Measurements from ENCODE around the gene CSNK2A3. TPM values are rescaled to one million over a fixed set of nuclear protein-coding genes. Genes with fewer than 3 reads are reported as not detected.

CSNK2A3 gene
- total RNA-seq, 1 donor from 2014 or later: 3.5 TPM

- Mint-ChIP-seq H3K27ac (ENCODE audit: unreplicated experiment) (no peak overlapping the region), H3K4me1 (ENCODE audit: low read depth) (peaks cover 8% of the 10 kb centered on the region), H3K36me3 (ENCODE audit: low read depth) (peaks cover 23% of the 10 kb centered on the region), H3K27me3 (ENCODE audit: low read depth) (peaks cover 3% of the 10 kb centered on the region), H3K9me3 (ENCODE audit: low read depth) (no peaks in the 10 kb centered on the region), H3K4me3 (ENCODE audit: unreplicated experiment) (no peak overlapping the region)
- no peak for DNase-seq (ENCODE audit: low spot score)
- TF ChIP-seq CTCF (IDR thresholded peaks at IDR 0.05): no peak
These were observed 26.6 kb upstream of the CSNK2A3 start for GRCh38 chr11:11379661-11380060.

- Mint-ChIP-seq H3K4me1 (ENCODE audit: low read depth) (peaks cover 5% of the 10 kb centered on the region), H3K27ac (ENCODE audit: unreplicated experiment) (no peak overlapping the region), H3K27me3 (ENCODE audit: low read depth) (peaks cover 3% of the 10 kb centered on the region), H3K9me3 (ENCODE audit: low read depth) (no peaks in the 10 kb centered on the region), H3K4me3 (ENCODE audit: unreplicated experiment) (no peak overlapping the region), H3K36me3 (ENCODE audit: low read depth) (peaks cover 27% of the 10 kb centered on the region)
- DNase-seq (ENCODE audit: low spot score): no peak
- TF ChIP-seq CTCF (IDR thresholded peaks at IDR 0.05): no peak
These were observed 25.3 kb upstream of the CSNK2A3 start for GRCh38 chr11:11378184-11378940.

- H3K36me3 Mint-ChIP-seq (ENCODE audit: low read depth): peaks cover 52% of the 10 kb centered on the region
- peaks cover 3% of the 10 kb centered on the region for H3K4me1 Mint-ChIP-seq (ENCODE audit: low read depth)
- no peak for TF ChIP-seq CTCF (IDR thresholded peaks at IDR 0.05)
- peaks cover 5% of the 10 kb centered on the region for H3K27me3 Mint-ChIP-seq (ENCODE audit: low read depth)
- H3K27ac Mint-ChIP-seq (ENCODE audit: unreplicated experiment): no peak overlapping the region
- DNase-seq (ENCODE audit: low spot score): no peak
- H3K9me3 Mint-ChIP-seq (ENCODE audit: low read depth): no peaks in the 10 kb centered on the region
- no peak overlapping the region for H3K4me3 Mint-ChIP-seq (ENCODE audit: unreplicated experiment)
These were observed 21.5 kb upstream of the CSNK2A3 start for GRCh38 chr11:11374358-11375148.

- no peak overlapping the region for H3K27ac Mint-ChIP-seq (ENCODE audit: unreplicated experiment)
- TF ChIP-seq CTCF (IDR thresholded peaks at IDR 0.05): no peak
- no peak for DNase-seq (ENCODE audit: low spot score)
- H3K9me3 Mint-ChIP-seq (ENCODE audit: low read depth): no peaks in the 10 kb centered on the region
- peaks cover 57% of the 10 kb centered on the region for H3K36me3 Mint-ChIP-seq (ENCODE audit: low read depth)
- H3K4me3 Mint-ChIP-seq (ENCODE audit: unreplicated experiment): no peak overlapping the region
- peaks cover 3% of the 10 kb centered on the region for H3K4me1 Mint-ChIP-seq (ENCODE audit: low read depth)
- peaks cover 4% of the 10 kb centered on the region for H3K27me3 Mint-ChIP-seq (ENCODE audit: low read depth)
These were observed 20.9 kb upstream of the CSNK2A3 start for GRCh38 chr11:11373934-11374333.

GRCh38 chr11:11372461-11372860 lies 19.4 kb upstream of the CSNK2A3 start:
- DNase-seq (ENCODE audit: low spot score): no peak
- Mint-ChIP-seq H3K4me1 (ENCODE audit: low read depth) (peaks cover 3% of the 10 kb centered on the region), H3K36me3 (ENCODE audit: low read depth) (peaks cover 59% of the 10 kb centered on the region), H3K27ac (ENCODE audit: unreplicated experiment) (no peak overlapping the region), H3K4me3 (ENCODE audit: unreplicated experiment) (no peak overlapping the region), H3K9me3 (ENCODE audit: low read depth) (peaks cover 12% of the 10 kb centered on the region), H3K27me3 (ENCODE audit: low read depth) (peaks cover 2% of the 10 kb centered on the region)
- no peak for TF ChIP-seq CTCF (IDR thresholded peaks at IDR 0.05)
